ENCODE data around the gene APOL5.
"Not testable (repeated sequence)": the region's sequence is repeated elsewhere in the genome, so short reads cannot be mapped to it uniquely, and the experiment has no call there.

The APOL5 gene

DNA sequence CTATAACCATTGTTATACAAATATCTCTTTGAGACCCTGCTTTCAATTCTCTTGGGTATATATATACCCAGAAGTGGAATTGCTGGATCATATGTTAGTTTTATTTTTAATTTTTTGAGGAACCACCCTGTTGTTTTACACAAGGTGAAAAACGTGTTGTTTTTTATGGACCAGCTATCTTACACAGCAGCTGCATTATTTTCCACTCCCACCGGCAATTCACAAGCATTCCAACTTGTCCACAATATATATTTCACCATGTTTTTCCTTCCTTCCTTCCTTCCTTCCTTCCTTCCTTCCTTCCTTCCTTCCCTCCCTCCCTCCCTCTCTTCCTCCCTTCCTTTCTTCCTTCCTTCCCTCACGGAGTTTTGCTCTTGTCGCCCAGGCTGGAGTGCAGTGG, 6.3 kb upstream of the APOL5 start:
- no peak for DNase-seq (ENCODE audit: low spot score)

DNA sequence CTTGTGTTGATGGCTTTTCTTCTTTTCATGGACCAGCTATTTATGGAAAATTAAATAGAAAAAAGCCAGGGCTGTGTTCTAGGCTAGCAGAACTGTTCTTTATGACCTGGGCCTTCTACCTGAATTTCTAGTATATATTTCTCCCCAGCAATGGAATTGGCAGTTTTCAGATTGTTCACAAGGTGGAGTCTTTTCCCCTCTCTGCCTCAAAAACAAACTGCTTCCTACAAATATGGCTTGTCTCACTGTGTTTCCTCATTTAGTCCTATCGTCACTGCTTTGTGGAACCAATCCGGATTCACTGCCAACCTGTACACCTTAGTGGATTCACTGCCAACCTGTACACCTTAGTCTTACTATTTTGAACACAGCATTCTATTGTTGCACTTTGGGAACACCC, 5.0 kb upstream of the APOL5 start:
- no peak for DNase-seq (ENCODE audit: low spot score)

DNA sequence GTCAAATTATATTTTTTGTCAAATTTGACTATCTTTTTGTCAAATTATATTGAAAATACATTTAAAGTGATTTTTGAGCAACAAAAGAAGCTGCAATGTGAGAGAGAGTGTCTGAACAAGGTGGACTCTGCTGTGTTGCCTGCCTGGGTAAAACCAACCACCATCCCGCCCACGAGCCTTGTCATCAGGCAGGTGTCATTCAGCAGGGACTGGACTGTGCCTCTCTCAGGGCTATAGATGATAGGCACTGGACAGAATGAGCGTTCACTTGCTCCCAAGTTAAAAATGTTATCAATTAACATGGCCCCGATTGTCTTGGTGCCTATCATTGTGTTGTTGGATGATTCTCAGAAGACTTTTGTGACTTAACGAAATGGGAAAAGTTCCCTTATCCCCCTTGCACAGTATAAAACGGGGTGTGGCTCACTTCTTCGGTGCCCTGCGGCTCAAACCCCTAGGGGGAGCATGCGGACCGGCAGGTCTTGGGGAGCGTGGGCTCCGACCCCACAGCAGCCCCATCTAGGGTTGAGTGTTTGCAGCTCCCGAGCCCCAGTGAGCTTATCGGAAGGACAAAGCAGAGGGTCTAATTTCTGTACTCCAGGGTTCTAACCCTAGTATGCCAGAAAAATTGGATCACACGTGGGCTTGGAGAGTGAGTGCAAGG, 1.7 kb downstream of the APOL5 start:
- DNase-seq (ENCODE audit: low spot score), result no peak

DNA sequence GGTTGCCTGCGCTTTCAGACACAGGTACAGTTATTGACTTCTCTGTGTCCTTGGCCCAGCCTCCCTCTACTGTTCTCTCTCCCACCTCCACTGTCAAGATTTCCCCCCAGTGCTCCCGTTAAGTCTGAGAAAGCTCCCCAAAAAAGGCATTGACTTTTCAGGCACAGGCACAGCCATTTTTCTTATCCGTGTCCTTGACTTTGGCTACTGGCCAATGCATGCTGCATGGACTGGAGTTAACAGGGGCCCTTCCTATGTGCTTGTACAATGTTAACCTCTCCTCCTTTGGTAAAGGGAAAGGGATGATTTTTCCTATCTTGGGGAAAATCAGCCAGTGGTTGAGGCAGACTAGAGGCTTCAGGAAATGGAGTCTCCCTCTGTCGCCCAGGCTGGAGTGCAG, 4.3 kb downstream of the APOL5 start:
- no peak for DNase-seq (ENCODE audit: low spot score)

DNA sequence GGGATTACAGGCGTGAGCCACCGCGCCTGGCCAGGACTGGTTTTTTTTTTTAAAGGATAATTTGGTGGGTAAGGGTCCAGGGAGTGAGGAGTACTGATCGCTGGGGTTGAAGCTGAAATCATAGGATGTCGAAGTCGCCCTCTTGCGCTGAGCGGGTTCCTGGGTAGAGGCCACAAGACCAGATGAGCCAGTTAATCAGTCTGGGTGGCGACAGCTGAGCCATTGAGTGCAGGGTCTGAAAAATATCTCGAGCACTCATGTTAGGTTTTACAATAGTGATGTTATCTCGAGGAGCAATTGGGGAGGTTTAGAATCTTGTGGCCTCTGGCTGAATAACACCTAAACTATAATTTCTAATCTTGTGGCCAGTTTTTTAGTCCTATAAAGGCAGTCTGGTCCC, 7.8 kb downstream of the APOL5 start:
- no peak for DNase-seq (ENCODE audit: low spot score)

DNA sequence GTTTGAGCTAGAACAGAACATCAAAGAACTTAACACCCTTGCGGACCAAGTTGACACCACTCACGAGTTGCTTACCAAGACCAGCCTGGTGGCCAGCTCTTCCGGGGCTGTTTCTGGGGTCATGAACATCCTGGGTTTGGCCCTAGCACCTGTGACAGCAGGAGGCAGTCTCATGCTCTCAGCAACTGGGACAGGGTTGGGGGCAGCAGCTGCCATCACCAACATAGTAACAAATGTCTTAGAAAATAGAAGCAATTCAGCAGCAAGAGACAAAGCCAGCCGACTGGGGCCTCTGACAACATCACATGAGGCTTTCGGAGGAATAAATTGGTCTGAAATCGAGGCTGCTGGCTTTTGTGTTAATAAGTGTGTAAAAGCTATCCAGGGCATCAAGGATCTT, 8.7 kb downstream of the APOL5 start:
- DNase-seq (ENCODE audit: low spot score), result no peak

DNA sequence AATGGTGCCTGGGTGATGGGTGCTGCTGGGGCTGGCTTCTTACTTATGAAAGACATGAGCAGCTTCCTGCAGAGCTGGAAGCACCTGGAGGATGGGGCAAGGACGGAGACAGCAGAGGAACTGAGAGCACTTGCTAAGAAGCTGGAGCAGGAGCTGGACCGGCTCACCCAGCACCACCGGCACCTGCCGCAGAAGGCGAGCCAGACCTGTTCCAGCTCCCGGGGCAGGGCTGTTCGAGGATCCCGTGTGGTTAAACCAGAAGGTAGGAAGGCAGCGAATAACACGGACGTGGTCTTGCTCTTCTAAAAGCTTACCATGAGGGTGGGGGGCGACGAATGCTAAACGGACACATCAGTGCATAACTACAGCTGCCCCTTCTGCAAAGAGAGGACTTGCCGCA, 9.3 kb downstream of the APOL5 start:
- DNase-seq (ENCODE audit: low spot score), result no peak

DNA sequence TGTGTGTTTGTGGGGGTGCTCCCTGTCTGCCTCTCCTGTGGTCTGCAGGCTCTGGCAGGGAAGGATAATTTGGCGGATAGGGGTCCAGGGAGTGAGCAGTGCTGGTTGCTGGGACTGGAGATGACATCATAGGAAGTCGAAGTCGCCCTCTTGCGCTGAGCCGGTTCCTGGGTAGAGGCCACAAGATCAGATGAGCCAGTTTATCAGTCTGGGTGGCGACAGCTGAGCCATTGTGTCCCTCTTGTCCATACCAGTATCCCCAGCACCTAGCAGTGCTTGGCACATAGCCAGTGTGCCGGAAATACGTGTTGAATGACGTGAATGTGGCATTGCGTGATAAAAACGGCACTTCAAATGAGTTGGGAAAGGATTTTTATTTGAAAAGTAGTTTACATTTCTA, 9.8 kb downstream of the APOL5 start:
- DNase-seq (ENCODE audit: low spot score), result no peak

DNA sequence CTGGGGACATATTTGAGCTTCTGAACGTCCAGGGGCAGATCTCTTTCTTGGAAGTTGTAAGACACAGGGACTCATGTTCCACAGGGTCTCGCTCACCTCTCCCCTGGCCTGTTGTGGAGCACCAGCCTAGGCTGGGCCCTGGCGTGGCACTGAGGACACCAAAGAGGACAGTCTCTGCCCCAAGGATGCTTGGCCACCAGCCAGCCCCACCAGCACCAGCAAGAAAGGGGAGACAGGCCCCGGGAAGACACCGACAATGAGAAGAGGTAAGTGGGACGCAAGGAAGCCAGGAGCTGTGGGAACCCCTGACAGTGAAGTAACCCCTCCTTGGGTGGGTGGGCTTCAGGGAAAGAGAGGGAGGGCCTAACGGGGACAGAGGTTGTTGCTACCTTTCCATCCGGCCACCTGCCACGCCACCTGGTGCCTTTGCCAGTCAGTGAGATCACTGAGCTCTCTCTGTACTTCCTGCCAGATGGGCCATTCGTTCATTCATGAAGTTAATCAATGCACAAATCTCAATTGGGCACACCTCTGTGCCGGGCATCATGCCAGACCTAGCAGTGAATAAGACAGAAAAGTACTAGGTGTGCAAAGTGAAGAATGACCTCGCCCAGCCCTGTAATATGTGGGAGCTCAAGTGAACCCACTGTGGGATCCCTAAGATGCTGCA, 11.1 kb downstream of the APOL5 start:
- no peak for DNase-seq (ENCODE audit: low spot score)

DNA sequence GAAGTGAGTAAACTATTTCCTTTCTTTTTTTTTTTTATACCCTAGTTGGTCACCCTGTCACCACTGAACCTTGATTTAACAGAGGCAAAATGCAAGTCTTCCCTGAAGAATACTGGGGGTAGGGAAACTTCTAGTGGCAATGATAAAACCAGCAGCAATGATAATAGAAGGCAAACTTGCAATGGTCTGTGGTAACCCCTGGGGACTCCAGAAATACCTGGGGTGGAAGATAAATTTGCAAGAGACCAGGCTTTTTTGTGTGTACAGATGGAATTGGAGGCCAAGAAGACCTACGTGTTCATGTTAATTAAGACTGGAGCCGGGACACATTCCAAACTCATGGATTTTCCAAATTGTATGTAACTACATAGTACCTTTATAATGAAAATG, 11.6 kb downstream of the APOL5 start:
- DNase-seq (ENCODE audit: low spot score), result no peak

DNA sequence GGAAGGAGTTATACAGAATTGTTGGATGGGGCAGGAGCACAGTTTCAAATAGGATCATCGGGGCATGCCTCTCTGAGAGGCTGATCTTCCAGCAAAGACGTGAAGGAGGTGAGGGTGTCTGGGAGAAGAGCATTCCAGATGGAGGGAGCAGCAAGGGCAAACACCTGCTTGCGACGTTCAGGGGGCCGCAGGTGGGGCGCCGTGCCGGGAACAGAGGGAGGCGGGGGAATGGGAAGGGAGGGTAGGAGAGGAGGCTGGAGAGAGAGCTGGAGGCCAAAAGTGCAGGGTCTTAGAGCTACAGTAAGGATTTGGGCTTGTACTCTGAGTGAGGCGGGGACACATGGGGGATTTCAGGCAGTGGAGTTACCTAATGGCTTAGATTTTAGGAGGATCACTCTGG, 13.6 kb downstream of the APOL5 start:
- no peak for DNase-seq (ENCODE audit: low spot score)

DNA sequence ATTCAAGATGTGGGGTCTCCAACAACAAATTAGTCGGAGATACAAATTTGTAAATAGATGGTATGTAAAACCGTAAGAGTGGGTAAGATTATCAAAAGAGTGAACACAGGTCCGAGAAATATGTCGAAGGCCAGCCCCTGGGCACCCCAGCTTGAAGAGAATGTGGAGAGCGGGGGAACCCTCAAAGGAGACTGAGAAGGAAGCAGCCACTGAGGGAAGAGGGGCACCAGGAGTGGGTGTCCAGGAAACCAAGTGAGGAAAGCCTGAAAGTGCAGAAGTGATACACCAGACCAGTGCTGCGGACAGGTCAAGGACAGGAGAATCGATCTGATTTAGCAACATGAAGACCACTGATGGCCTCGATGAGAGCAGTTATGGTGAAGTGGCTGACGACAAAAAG, 14.4 kb downstream of the APOL5 start:
- DNase-seq (ENCODE audit: low spot score), result no peak

DNA sequence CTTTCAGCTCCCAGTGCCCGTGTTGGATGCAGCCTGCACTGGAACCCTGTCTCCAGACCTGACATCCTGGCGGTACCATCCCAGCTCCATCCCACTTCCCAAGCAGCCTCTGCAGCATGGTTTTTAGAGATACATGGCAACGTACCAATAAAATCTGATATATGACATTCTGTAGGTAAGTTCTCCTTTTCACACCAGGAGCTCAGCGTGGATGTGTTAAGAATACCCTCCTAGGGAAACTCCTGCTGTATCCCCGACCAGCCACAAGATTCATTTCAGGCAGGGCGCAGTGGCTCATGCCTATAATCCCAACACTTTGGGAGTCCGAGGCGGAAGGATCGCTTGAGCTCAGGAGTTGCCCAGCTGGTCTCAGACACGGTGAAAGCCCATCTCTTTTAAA, 15.4 kb downstream of the APOL5 start:
- DNase-seq (ENCODE audit: low spot score), result no peak

DNA sequence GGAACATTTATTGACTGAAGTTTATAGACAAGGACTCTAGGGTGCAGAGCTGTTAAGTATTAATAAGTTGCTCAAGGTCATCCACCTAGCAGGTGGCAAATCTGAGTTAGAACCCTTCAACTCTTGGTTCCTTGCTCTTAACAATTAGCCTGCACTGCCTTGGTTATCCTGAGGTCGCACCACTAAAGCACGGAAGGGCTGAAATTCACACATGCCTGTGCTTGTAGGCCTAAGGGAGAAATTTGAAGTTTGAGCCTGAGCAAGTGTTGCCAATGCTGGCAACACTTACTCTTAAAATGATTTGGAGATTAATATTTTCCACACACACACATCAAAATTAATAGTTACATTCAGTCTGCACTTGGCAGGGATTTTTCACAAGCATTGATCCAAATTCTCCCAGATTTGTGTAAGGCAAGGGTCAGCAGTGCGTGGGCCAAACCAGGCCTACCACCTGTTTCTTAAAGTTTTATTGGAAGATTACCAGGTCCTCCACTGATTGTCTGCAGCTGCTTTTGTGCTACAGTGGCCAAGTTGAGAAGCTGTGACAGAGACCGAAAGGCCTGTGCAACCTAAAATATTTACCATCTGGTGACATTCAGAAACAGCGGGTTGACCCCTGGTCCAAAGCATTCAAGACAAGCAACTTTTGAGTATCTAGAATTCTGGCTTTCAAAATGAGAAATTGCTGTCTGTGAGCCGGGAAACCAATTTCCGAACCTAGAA, 16.3 kb downstream of the APOL5 start:
- DNase-seq (ENCODE audit: low spot score), result no peak

DNA sequence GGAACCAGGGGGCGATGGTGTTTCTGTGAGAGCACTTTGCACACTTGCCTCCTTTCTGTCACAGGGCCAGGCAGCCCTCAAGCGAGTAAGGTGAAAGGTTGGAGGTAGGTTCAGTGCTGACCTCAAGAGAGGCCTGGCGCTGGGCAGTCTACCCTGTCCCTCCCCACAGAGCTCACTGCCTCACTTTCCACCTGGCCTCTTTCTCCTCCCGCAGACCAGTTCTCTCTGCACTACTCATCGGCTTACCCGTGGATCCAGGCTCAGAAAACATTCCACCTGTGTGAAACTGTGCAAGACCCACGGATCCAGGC, 16.8 kb downstream of the APOL5 start:
- DNase-seq (ENCODE audit: low spot score), result no peak

DNA sequence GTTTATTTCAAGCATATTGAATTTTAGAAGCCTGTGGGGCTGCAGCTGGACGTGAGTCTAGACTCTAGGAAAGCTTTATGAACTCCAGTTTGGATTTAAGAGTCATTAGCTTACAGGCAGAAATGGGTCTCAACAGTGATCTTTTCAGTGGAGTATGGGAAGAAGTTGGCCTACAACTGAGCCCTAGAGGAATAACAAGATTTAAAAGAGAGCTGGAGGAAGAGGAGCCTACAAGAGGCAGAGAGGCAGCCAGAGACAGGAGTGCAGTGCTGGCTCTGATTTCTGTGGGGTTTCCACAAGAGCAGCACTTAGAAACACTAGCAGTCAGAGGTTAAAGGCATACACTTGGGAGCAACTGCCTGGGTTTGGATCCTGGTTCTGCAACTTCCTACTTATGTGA, 17.9 kb downstream of the APOL5 start:
- DNase-seq (ENCODE audit: low spot score), result no peak

DNA sequence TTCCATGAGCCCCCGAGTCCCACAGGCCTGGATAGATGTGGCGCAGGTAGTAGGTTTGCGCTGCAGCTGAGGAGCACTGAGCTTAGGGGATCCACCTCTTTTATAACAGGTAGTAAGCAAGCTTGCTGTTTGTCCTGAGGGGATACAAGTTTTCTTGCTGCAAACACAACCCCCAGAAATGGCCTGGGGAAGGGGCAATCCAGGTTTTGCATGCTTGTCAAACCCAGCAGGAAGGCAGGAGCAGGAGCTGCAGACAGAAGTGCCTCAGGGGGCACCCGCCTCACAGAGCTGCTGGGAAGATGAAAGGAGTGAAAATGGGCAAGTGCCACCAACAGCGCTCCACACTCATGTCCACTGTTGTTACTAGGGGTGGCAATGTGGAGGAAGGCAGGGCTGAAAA, 18.5 kb downstream of the APOL5 start:
- no peak for DNase-seq (ENCODE audit: low spot score)

DNA sequence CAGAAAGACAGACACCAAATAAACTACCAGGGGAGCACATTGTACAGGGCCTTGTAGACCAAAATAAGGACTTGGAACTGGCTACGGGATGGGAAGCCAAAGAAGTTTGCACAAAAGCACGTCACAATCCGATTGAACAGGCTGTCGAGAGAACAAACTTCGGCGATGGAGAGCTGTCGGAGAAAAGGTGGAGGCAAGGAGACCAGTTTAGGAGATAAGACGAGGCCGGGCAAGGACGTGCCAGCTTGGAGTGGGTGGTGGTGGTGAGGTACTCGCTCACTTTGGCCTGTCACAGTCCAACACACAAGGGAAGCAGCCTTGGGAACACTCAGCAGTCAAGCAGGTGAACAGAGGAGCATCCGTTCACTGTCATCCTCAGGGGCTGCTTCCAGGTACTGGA, 19.0 kb downstream of the APOL5 start:
- no peak for DNase-seq (ENCODE audit: low spot score)

DNA sequence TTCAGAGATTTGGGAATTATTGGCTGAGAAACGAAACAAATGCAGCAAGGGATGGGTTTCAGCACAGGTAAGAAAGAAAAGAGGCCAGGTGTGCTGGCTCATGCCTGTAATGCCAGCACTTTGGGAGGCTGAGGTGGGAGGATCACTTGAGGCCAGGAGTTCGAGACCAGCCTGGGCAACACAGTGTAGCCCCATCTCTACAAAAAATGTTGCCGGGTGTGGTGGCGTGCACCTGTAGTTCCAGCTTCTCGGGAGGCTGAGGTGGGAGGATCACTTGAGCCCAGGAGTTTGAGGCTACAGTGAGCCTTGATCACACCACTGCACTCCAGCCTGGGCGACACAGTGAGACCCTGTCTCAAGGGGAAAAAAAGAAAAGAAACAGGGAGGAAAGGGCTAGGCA, 20.2 kb downstream of the APOL5 start:
- DNase-seq (ENCODE audit: low spot score), result not testable (repeated sequence)

DNA sequence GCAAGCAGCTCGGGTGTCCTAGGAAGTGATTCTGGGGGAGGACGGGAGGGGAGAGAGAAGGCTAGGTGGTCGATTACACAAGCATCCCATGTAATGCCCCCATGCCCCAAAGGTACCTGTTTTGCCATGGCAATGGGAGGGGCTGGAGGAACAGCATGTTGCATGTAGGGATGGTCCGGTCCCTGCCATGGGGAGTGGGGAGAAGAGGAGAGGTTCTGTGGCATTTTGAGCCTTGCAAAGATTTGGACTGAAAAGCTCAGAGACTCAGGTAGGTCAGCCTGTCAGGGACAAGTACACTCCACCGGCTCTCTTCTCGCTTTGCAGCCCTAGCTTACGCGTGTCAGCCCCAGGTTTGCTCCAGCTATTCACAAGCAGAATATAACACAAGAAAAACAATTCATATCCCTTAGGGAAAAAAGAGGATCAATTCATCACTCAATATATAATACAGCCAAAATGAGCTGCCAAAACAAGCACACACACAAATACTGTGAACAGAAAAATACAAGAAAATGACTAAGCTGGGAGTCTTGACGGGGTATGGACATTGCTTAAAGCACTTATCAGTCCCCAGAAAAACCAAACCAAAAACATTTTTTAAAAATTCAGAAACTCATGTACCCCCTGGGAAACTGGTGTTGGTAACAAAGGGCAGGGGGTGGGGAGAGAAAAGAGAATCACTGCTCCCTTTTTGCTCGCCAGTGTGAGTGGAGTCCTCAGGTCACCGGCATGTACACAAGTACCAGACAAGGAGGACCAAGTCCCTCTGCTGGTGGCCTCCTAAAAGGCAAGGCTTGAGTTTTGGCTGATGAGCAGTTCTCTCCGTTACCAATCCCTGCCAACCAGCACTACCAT, 21.6 kb downstream of the APOL5 start:
- DNase-seq (ENCODE audit: low spot score), result no peak

DNA sequence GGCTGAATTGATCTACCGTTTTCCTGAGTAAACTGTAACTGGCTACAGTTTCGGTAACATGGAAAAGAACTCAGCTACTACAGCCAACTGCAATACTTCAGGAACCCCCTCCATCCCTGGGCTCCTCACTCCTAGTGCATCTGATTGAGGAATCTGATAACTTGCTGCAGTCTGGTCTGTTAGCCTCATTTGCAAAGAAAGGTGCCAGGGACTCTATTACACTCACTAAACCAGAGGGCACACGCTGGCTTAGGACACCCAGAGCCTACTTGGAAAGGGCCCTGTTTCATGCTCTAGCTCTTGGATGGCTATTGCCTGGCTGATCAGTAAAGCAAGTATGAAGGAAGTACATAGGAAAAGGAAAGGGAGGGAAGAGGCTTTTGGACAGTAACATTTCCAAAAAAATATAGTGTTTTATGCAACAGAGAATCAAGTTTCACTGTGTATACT, 22.3 kb downstream of the APOL5 start:
- DNase-seq (ENCODE audit: low spot score), result no peak

DNA sequence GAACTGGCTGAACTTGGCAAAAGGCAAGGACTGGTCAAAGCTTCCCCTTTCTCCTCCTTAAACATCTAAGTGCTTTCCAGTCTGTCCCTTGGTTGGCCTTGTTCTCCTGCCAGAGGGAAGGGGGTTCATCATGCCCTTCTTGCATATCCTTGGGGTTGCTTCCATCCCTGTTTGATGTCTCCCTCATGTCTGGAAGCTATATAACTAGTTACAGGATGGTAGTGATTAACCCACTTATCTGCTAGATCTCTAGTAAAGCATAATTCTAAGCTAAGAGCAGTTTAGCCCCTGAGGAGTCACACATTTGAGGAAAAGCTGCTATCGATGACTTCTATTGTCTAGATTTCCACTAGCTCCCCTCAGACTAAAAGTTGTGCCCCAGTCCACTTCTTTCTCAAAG, 22.9 kb downstream of the APOL5 start:
- DNase-seq (ENCODE audit: low spot score), result no peak

Measured in hematopoietic multipotent progenitor cell treated with erythropoietin and hydrocortisone succinate and interleukin-3 and kit ligand, for 17 days (in vitro differentiated cells).